ENCODE data around the gene IL1RL2.

The IL1RL2 gene

GRCh38 chr2:102256874-102257462 lies 70.1 kb downstream of the IL1RL2 start:
- TF ChIP-seq POLR2AphosphoS5 (IDR thresholded peaks at IDR 0.05; ENCODE audit: borderline replicate concordance, low read depth, low read length): no peak
- TF ChIP-seq FOXP2 (optimal IDR thresholded peaks at IDR 0.05; ENCODE audit: control extremely low read depth, extremely low read length, insufficient read depth): no peak
- TF ChIP-seq EZH2 (IDR thresholded peaks at IDR 0.05): no peak
- no peaks in the 10 kb centered on the region for H3K9me3 ChIP-seq (ENCODE audit: low read depth, low read length)
- no peak overlapping the region for H3K9ac ChIP-seq (ENCODE audit: insufficient read length)
- H3K4me3 ChIP-seq: no peak overlapping the region
- no peak for DNase-seq (ENCODE audit: low read depth, low spot score)
- no peak overlapping the region for H3K27ac ChIP-seq
- no peaks in the 10 kb centered on the region for H3K36me3 ChIP-seq (ENCODE audit: insufficient read depth, low read length)

- H3K27ac ChIP-seq: no peak overlapping the region
- no peaks in the 10 kb centered on the region for H3K9me3 ChIP-seq (ENCODE audit: low read depth, low read length)
- DNase-seq (ENCODE audit: low read depth, low spot score): no peak
- H3K4me3 ChIP-seq: no peak overlapping the region
- no peak for TF ChIP-seq EZH2 (IDR thresholded peaks at IDR 0.05)
- TF ChIP-seq FOXP2 (optimal IDR thresholded peaks at IDR 0.05; ENCODE audit: control extremely low read depth, extremely low read length, insufficient read depth): no peak
- no peak for TF ChIP-seq POLR2AphosphoS5 (IDR thresholded peaks at IDR 0.05; ENCODE audit: borderline replicate concordance, low read depth, low read length)
- H3K9ac ChIP-seq (ENCODE audit: insufficient read length): no peak overlapping the region
- no peaks in the 10 kb centered on the region for H3K36me3 ChIP-seq (ENCODE audit: insufficient read depth, low read length)
Measured at GRCh38 chr2:102258025-102258385, 71.2 kb downstream of the IL1RL2 start.

- no peak overlapping the region for H3K27ac ChIP-seq
- H3K9ac ChIP-seq (ENCODE audit: insufficient read length): no peak overlapping the region
- no peak for DNase-seq (ENCODE audit: low read depth, low spot score)
- H3K4me3 ChIP-seq: no peak overlapping the region
- no peaks in the 10 kb centered on the region for H3K9me3 ChIP-seq (ENCODE audit: low read depth, low read length)
- no peaks in the 10 kb centered on the region for H3K36me3 ChIP-seq (ENCODE audit: insufficient read depth, low read length)
- TF ChIP-seq EZH2 (IDR thresholded peaks at IDR 0.05) (no peak), POLR2AphosphoS5 (IDR thresholded peaks at IDR 0.05; ENCODE audit: borderline replicate concordance, low read depth, low read length) (no peak), FOXP2 (optimal IDR thresholded peaks at IDR 0.05; ENCODE audit: control extremely low read depth, extremely low read length, insufficient read depth) (no peak)
Measured at GRCh38 chr2:102258386-102259074, 71.7 kb downstream of the IL1RL2 start.

GRCh38 chr2:102261467-102262135 lies 74.8 kb downstream of the IL1RL2 start:
- no peak for DNase-seq (ENCODE audit: low read depth, low spot score)
- TF ChIP-seq EZH2 (IDR thresholded peaks at IDR 0.05) (no peak), FOXP2 (optimal IDR thresholded peaks at IDR 0.05; ENCODE audit: control extremely low read depth, extremely low read length, insufficient read depth) (no peak), POLR2AphosphoS5 (IDR thresholded peaks at IDR 0.05; ENCODE audit: borderline replicate concordance, low read depth, low read length) (no peak)
- Histone ChIP-seq H3K4me3 (no peak overlapping the region), H3K9ac (ENCODE audit: insufficient read length) (no peak overlapping the region), H3K9me3 (ENCODE audit: low read depth, low read length) (no peaks in the 10 kb centered on the region), H3K36me3 (ENCODE audit: insufficient read depth, low read length) (no peaks in the 10 kb centered on the region), H3K27ac (no peak overlapping the region)

GRCh38 chr2:102262216-102263129 lies 75.7 kb downstream of the IL1RL2 start:
- H3K27ac ChIP-seq: no peak overlapping the region
- no peak for TF ChIP-seq EZH2 (IDR thresholded peaks at IDR 0.05)
- TF ChIP-seq FOXP2 (optimal IDR thresholded peaks at IDR 0.05; ENCODE audit: control extremely low read depth, extremely low read length, insufficient read depth): no peak
- TF ChIP-seq POLR2AphosphoS5 (IDR thresholded peaks at IDR 0.05; ENCODE audit: borderline replicate concordance, low read depth, low read length): no peak
- H3K9me3 ChIP-seq (ENCODE audit: low read depth, low read length): no peaks in the 10 kb centered on the region
- H3K4me3 ChIP-seq: no peak overlapping the region
- H3K9ac ChIP-seq (ENCODE audit: insufficient read length): no peak overlapping the region
- DNase-seq (ENCODE audit: low read depth, low spot score): no peak
- H3K36me3 ChIP-seq (ENCODE audit: insufficient read depth, low read length): no peaks in the 10 kb centered on the region

GRCh38 chr2:102264952-102265351 lies 78.1 kb downstream of the IL1RL2 start:
- Histone ChIP-seq H3K36me3 (ENCODE audit: insufficient read depth, low read length) (no peaks in the 10 kb centered on the region), H3K4me3 (no peak overlapping the region), H3K9ac (ENCODE audit: insufficient read length) (no peak overlapping the region), H3K9me3 (ENCODE audit: low read depth, low read length) (no peaks in the 10 kb centered on the region), H3K27ac (no peak overlapping the region)
- DNase-seq (ENCODE audit: low read depth, low spot score): no peak
- TF ChIP-seq EZH2 (IDR thresholded peaks at IDR 0.05): no peak
- no peak for TF ChIP-seq POLR2AphosphoS5 (IDR thresholded peaks at IDR 0.05; ENCODE audit: borderline replicate concordance, low read depth, low read length)
- TF ChIP-seq FOXP2 (optimal IDR thresholded peaks at IDR 0.05; ENCODE audit: control extremely low read depth, extremely low read length, insufficient read depth): no peak

- no peak overlapping the region for H3K4me3 ChIP-seq
- no peak for TF ChIP-seq FOXP2 (optimal IDR thresholded peaks at IDR 0.05; ENCODE audit: control extremely low read depth, extremely low read length, insufficient read depth)
- no peak for TF ChIP-seq EZH2 (IDR thresholded peaks at IDR 0.05)
- no peak for TF ChIP-seq POLR2AphosphoS5 (IDR thresholded peaks at IDR 0.05; ENCODE audit: borderline replicate concordance, low read depth, low read length)
- no peak for DNase-seq (ENCODE audit: low read depth, low spot score)
- no peak overlapping the region for H3K9ac ChIP-seq (ENCODE audit: insufficient read length)
- H3K36me3 ChIP-seq (ENCODE audit: insufficient read depth, low read length): no peaks in the 10 kb centered on the region
- H3K9me3 ChIP-seq (ENCODE audit: low read depth, low read length): no peaks in the 10 kb centered on the region
- H3K27ac ChIP-seq: no peak overlapping the region
Measured at GRCh38 chr2:102266204-102266603, 79.4 kb downstream of the IL1RL2 start.

GRCh38 chr2:102267774-102268173 lies 81.0 kb downstream of the IL1RL2 start:
- Histone ChIP-seq H3K4me3 (no peak overlapping the region), H3K9me3 (ENCODE audit: low read depth, low read length) (no peaks in the 10 kb centered on the region)

More at GRCh38 chr2:102267774-102268173, 81.0 kb downstream of the IL1RL2 start:
- H3K27ac ChIP-seq: no peak overlapping the region
- no peak for DNase-seq (ENCODE audit: low read depth, low spot score)
- H3K36me3 ChIP-seq (ENCODE audit: insufficient read depth, low read length): no peaks in the 10 kb centered on the region
- TF ChIP-seq EZH2 (IDR thresholded peaks at IDR 0.05) (no peak), POLR2AphosphoS5 (IDR thresholded peaks at IDR 0.05; ENCODE audit: borderline replicate concordance, low read depth, low read length) (no peak), FOXP2 (optimal IDR thresholded peaks at IDR 0.05; ENCODE audit: control extremely low read depth, extremely low read length, insufficient read depth) (no peak)
- H3K9ac ChIP-seq (ENCODE audit: insufficient read length): no peak overlapping the region
